Measurements from ENCODE around the gene TTC7B.
A peak's percentile ranks its signal among the peaks of the same experiment; 100 is the strongest.

The TTC7B gene

GRCh38 chr14:90523961-90524875 lies 292.0 kb downstream of the TTC7B start:
- no peak for DNase-seq (ENCODE audit: low read depth)

GRCh38 chr14:90523544-90523943 lies 292.7 kb downstream of the TTC7B start:
- no peak for DNase-seq (ENCODE audit: low read depth)

GRCh38 chr14:90522571-90523191 lies 293.5 kb downstream of the TTC7B start:
- no peak for DNase-seq (ENCODE audit: low read depth)

GRCh38 chr14:90521930-90522483 lies 294.2 kb downstream of the TTC7B start:
- DNase-seq (ENCODE audit: low read depth) = no peak

- no peak for DNase-seq (ENCODE audit: low read depth)
These were observed 294.9 kb downstream of the TTC7B start for GRCh38 chr14:90521084-90521929.

- no peak for DNase-seq (ENCODE audit: low read depth)
These were observed 295.9 kb downstream of the TTC7B start for GRCh38 chr14:90520326-90520725.

GRCh38 chr14:90519262-90519920 lies 296.8 kb downstream of the TTC7B start:
- DNase-seq (ENCODE audit: low read depth) = no peak

- DNase-seq (ENCODE audit: low read depth) = peak; percentile 17
These were observed 297.3 kb downstream of the TTC7B start for GRCh38 chr14:90518941-90519256.

GRCh38 chr14:90518069-90518940 lies 297.9 kb downstream of the TTC7B start:
- DNase-seq (ENCODE audit: low read depth) = no peak

GRCh38 chr14:90517076-90517841 lies 299.0 kb downstream of the TTC7B start:
- no peak for DNase-seq (ENCODE audit: low read depth)

GRCh38 chr14:90514566-90514965 lies 301.7 kb downstream of the TTC7B start:
- no peak for DNase-seq (ENCODE audit: low read depth)

- no peak for DNase-seq (ENCODE audit: low read depth)
These were observed 302.2 kb downstream of the TTC7B start for GRCh38 chr14:90514015-90514398.

GRCh38 chr14:90513161-90514014 lies 302.8 kb downstream of the TTC7B start:
- DNase-seq (ENCODE audit: low read depth) = no peak

- DNase-seq (ENCODE audit: low read depth) = no peak
These were observed 303.8 kb downstream of the TTC7B start for GRCh38 chr14:90512329-90512991.

GRCh38 chr14:90511795-90512328 lies 304.4 kb downstream of the TTC7B start:
- DNase-seq (ENCODE audit: low read depth) = no peak

GRCh38 chr14:90511252-90511651 lies 305.0 kb downstream of the TTC7B start:
- no peak for DNase-seq (ENCODE audit: low read depth)

- DNase-seq (ENCODE audit: low read depth) = no peak
These were observed 306.1 kb downstream of the TTC7B start for GRCh38 chr14:90510159-90510558.

- DNase-seq (ENCODE audit: low read depth) = no peak
These were observed 306.8 kb downstream of the TTC7B start for GRCh38 chr14:90509403-90509802.

Measured in stimulated activated CD8-positive, alpha-beta memory T cell treated with anti-CD3 and anti-CD28 coated beads, Interleukin-4, amount 100 ng/mL, for 24 hours (primary cell).